Endodermal cell (in vitro differentiated cells): ENCODE data around the gene MTG2. TPM values are rescaled to one million over a fixed set of nuclear protein-coding genes. Genes with fewer than 3 reads are reported as not detected.

Source experiments
- DNase-seq: peaks from one replicate; pipeline ENCODE4 v3.0.0-alpha.2; 2017
- H3K27ac ChIP-seq: 2 replicates; pipeline ENCODE4 v1.5.1; 2013; ENCODE audit warnings: mild to moderate bottlenecking, low read depth, low read length, moderate library complexity
- H3K27me3 ChIP-seq: 2 replicates; pipeline ENCODE4 v1.6.1; 2013; ENCODE audit warnings: mild to moderate bottlenecking, low read length, moderate library complexity; ENCODE audit not compliant: insufficient read depth, control insufficient read depth, poor library complexity, severe bottlenecking
- H3K36me3 ChIP-seq: 2 replicates; pipeline ENCODE4 v1.7.0; 2013; ENCODE audit warnings: mild to moderate bottlenecking, low read length, moderate library complexity; ENCODE audit not compliant: control insufficient read depth, insufficient read depth
- H3K4me1 ChIP-seq: one replicate; pipeline ENCODE4 v1.7.0; 2013; ENCODE audit warnings: low read length; ENCODE audit not compliant: control insufficient read depth, insufficient read depth
- H3K4me3 ChIP-seq: 2 replicates; pipeline ENCODE4 v1.5.1; 2013; ENCODE audit warnings: mild to moderate bottlenecking, low read length, moderate library complexity
- H3K9ac ChIP-seq: 2 replicates; pipeline ENCODE4 v1.6.1; 2013; ENCODE audit warnings: mild to moderate bottlenecking, low read length, moderate library complexity; ENCODE audit not compliant: poor library complexity, severe bottlenecking; ENCODE audit errors: extremely low read depth
- H3K9me3 ChIP-seq: 2 replicates; pipeline ENCODE4 v1.6.1; 2013; ENCODE audit warnings: mild to moderate bottlenecking, low read length, moderate library complexity; ENCODE audit not compliant: control insufficient read depth
- H3K27ac Mint-ChIP-seq: 2 replicates; pipeline ENCODE4 v1.8.0; 2020; ENCODE audit warnings: mixed read lengths
- H3K27me3 Mint-ChIP-seq: 2 replicates; pipeline ENCODE4 v1.8.0; 2021; ENCODE audit warnings: mild to moderate bottlenecking, mixed read lengths; ENCODE audit not compliant: insufficient read depth
- H3K36me3 Mint-ChIP-seq: 2 replicates; pipeline ENCODE4 v1.8.0; 2020; ENCODE audit warnings: low read depth, mixed read lengths
- H3K4me1 Mint-ChIP-seq: 2 replicates; pipeline ENCODE4 v1.8.0; 2020; ENCODE audit warnings: mixed read lengths
- H3K4me3 Mint-ChIP-seq: 2 replicates; pipeline ENCODE4 v1.8.0; 2020; ENCODE audit warnings: mild to moderate bottlenecking, moderate library complexity, mixed read lengths
- H3K9me3 Mint-ChIP-seq: 2 replicates; pipeline ENCODE4 v1.8.0; 2020; ENCODE audit warnings: mild to moderate bottlenecking, mixed read lengths
- CTCF ChIP-seq: fragments of 200-600 bp; sonication (generic); conservative IDR thresholded peaks from 2 replicates; pipeline ENCODE4 v1.5.0; 2021; ENCODE audit warnings: antibody characterized with exemption, mild to moderate bottlenecking
- WGBS, 2 experiments: methylation state at CpG; one replicate each; pipeline versions ENCODE4 v1.1.5 to v1.1.7; 2013; ENCODE audit warnings: missing lambda C conversion rate in 2 of 2, mixed read lengths in 1 of 2; ENCODE audit not compliant: insufficient coverage in 1 of 2, insufficient read length in 1 of 2; 5-methylcytosine and 5-hydroxymethylcytosine counted together
- total RNA-seq, 2 donors: library from RNA; stranded (reverse); fragmentation: NEBNext Ultra II Directional in 1 of 2; extraction: Animal tissue kit (Norgen Biotek cat#: 25700) in 1 of 2; gene quantifications; 2 replicates in 1 of 2; 3 replicates in 1 of 2; pipeline ENCODE4 v1.2.1, GENCODE V29; 2021

Gene MTG2
- total RNA-seq, 2 donors from 2014 or later = 28.2 to 29.6 TPM

GRCh38 chr20:62170536-62170935 lies 12.3 kb upstream of the MTG2 start:
- DNase-seq = no peak
- Histone ChIP-seq H3K9ac (no peak overlapping the region), H3K4me3 (no peak overlapping the region), H3K27me3 (no peaks in the 10 kb centered on the region), H3K27ac (no peak overlapping the region), H3K36me3 (peaks cover 26% of the 10 kb centered on the region), H3K9me3 (no peaks in the 10 kb centered on the region), H3K4me1 (no peaks in the 10 kb centered on the region)
- no peaks in the 10 kb centered on the region for H3K4me1 Mint-ChIP-seq
- H3K27ac Mint-ChIP-seq = no peak overlapping the region
- peaks cover 47% of the 10 kb centered on the region for H3K36me3 Mint-ChIP-seq
- no peaks in the 10 kb centered on the region for H3K27me3 Mint-ChIP-seq
- 95 to 100% methylated on average over 8 of the region's 9 CpGs for whole genome bisulfite sequencing, 2 experiments
- H3K4me3 Mint-ChIP-seq = no peak overlapping the region
- no peaks in the 10 kb centered on the region for H3K9me3 Mint-ChIP-seq
- no peak for TF ChIP-seq CTCF

- no peaks in the 10 kb centered on the region for H3K4me1 Mint-ChIP-seq
- H3K27ac Mint-ChIP-seq = no peak overlapping the region
- peaks cover 26% of the 10 kb centered on the region for H3K36me3 ChIP-seq
- no peak overlapping the region for H3K4me3 ChIP-seq
- H3K9ac ChIP-seq = no peak overlapping the region
- peaks cover 43% of the 10 kb centered on the region for H3K36me3 Mint-ChIP-seq
- no peaks in the 10 kb centered on the region for H3K9me3 Mint-ChIP-seq
- H3K4me1 ChIP-seq = no peaks in the 10 kb centered on the region
- H3K4me3 Mint-ChIP-seq = no peak overlapping the region
- DNase-seq = no peak
- no peaks in the 10 kb centered on the region for H3K27me3 ChIP-seq
- no peak overlapping the region for H3K27ac ChIP-seq
- 95 to 98% methylated on average over 7 to 8 of the region's 8 CpGs for WGBS, 2 experiments
- no peaks in the 10 kb centered on the region for H3K9me3 ChIP-seq
- TF ChIP-seq CTCF = no peak
- H3K27me3 Mint-ChIP-seq = no peaks in the 10 kb centered on the region
Observed at GRCh38 chr20:62171245-62171644, 11.6 kb upstream of the MTG2 start.

- TF ChIP-seq CTCF = no peak
- Histone ChIP-seq H3K36me3 (peaks cover 25% of the 10 kb centered on the region), H3K27me3 (no peaks in the 10 kb centered on the region), H3K9me3 (no peaks in the 10 kb centered on the region), H3K4me3 (no peak overlapping the region), H3K27ac (no peak overlapping the region), H3K9ac (no peak overlapping the region), H3K4me1 (no peaks in the 10 kb centered on the region)
- Mint-ChIP-seq H3K9me3 (no peaks in the 10 kb centered on the region), H3K27me3 (no peaks in the 10 kb centered on the region), H3K4me1 (no peaks in the 10 kb centered on the region), H3K36me3 (peaks cover 42% of the 10 kb centered on the region), H3K27ac (no peak overlapping the region), H3K4me3 (no peak overlapping the region)
- no peak for DNase-seq
- WGBS, 2 experiments = 93 to 96% methylated on average over 11 to 18 of the region's 18 CpGs
Observed at GRCh38 chr20:62172666-62173065, 10.2 kb upstream of the MTG2 start.
